ENCODE measurements around the gene ACOT7. TPM values are rescaled to one million over a fixed set of nuclear protein-coding genes. Genes with fewer than 3 reads are reported as not detected.

The ACOT7 gene
- total RNA-seq, 1 experiment from 2014 or later: 70.2 TPM

DNA sequence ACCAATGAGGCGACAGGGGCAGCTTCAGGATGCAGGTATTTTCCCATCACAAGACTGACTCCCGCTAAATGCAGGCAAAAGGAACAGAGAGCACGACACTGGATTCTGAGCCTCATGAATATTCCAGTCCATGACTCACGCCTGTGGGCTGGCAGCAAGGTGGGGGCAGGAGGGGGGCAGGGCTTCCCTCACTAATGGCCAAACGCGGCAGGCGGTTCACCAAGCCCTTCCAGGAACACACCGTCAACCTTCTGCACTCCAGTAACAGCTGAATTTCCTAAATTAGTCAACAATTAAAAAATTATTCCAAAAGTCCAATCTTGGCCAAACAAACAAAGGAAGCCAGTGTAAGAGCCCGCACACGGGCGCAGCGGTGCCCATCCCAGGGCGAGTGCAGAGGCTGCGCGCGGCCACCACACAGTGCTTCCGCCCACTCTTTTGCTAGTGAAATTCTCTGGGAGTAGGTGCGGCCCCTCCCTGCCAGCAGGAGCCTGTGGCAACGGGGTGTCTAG is 120.1 kb downstream of the ACOT7 start:
- Histone ChIP-seq H3K4me3 (no peak overlapping the region), H3K79me2 (ENCODE audit: low read depth) (no peaks in the 10 kb centered on the region), H3K36me3 (ENCODE audit: low read depth) (no peaks in the 10 kb centered on the region), H3K27me3 (ENCODE audit: insufficient read depth, low read depth) (no peaks in the 10 kb centered on the region), H3K4me1 (replicated peaks; ENCODE audit: insufficient read depth) (no peaks in the 10 kb centered on the region), H2AFZ (no peak overlapping the region), H3K27ac (no peak overlapping the region), H3K4me2 (no peak overlapping the region), H3K9me2 (ENCODE audit: insufficient read depth) (no peaks in the 10 kb centered on the region), H3F3A (ENCODE audit: insufficient read depth, low read depth) (no peaks in the 10 kb centered on the region), H3K9me3 (ENCODE audit: insufficient read depth, low read depth) (no peaks in the 10 kb centered on the region), H4K20me1 (ENCODE audit: insufficient read depth) (no peaks in the 10 kb centered on the region)
- BruUV-seq (replicated peaks): no TSS peak
- POLR2A ChIA-PET (ENCODE audit: unreplicated experiment): no interaction called here
- intact Hi-C loops (cut with micrococcal nuclease; ENCODE audit: unreplicated experiment): no loop called here
- no peak for DNase-seq
- TF ChIP-seq, protein P1, sequence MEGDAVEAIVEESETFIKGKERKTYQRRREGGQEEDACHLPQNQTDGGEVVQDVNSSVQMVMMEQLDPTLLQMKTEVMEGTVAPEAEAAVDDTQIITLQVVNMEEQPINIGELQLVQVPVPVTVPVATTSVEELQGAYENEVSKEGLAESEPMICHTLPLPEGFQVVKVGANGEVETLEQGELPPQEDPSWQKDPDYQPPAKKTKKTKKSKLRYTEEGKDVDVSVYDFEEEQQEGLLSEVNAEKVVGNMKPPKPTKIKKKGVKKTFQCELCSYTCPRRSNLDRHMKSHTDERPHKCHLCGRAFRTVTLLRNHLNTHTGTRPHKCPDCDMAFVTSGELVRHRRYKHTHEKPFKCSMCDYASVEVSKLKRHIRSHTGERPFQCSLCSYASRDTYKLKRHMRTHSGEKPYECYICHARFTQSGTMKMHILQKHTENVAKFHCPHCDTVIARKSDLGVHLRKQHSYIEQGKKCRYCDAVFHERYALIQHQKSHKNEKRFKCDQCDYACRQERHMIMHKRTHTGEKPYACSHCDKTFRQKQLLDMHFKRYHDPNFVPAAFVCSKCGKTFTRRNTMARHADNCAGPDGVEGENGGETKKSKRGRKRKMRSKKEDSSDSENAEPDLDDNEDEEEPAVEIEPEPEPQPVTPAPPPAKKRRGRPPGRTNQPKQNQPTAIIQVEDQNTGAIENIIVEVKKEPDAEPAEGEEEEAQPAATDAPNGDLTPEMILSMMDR (conservative IDR thresholded peaks at IDR 0.05): no peak
- TF ChIP-seq EZH2 (IDR thresholded peaks at IDR 0.05; ENCODE audit: low read depth): no peak
- CTCF ChIA-PET: no interaction called here

DNA sequence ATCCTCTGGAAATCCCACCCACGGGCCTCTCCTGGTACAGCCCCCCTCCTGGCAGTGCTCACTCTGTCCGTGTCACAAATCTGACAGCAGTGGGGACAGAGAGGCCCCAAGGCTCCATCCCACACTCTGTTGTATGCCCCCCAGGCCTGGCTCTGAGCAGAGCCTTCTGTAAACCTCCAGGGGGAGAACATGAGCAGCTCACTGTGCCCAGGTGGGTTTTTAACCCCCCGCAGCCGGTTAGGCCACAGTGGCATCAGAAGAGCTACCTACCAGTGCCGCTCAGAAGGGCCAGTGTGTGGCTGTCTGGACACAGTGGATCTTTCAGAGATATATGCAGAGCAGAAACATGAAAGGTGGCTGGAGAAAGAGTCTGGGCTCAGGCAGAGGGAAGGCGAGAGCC is 120.7 kb downstream of the ACOT7 start:
- ChIA-PET CTCF (no interaction called here), POLR2A (ENCODE audit: unreplicated experiment) (no interaction called here)
- DNase-seq: no peak
- no peaks in the 10 kb centered on the region for H3F3A ChIP-seq (ENCODE audit: insufficient read depth, low read depth)
- no peak overlapping the region for H3K27ac ChIP-seq
- H3K27me3 ChIP-seq (ENCODE audit: insufficient read depth, low read depth): no peaks in the 10 kb centered on the region
- no peak overlapping the region for H2AFZ ChIP-seq
- H3K9me2 ChIP-seq (ENCODE audit: insufficient read depth): no peaks in the 10 kb centered on the region
- intact Hi-C loops (cut with micrococcal nuclease; ENCODE audit: unreplicated experiment): no loop called here
- no peak overlapping the region for H3K4me3 ChIP-seq
- no peaks in the 10 kb centered on the region for H4K20me1 ChIP-seq (ENCODE audit: insufficient read depth)
- no peaks in the 10 kb centered on the region for H3K79me2 ChIP-seq (ENCODE audit: low read depth)
- H3K4me1 ChIP-seq (replicated peaks; ENCODE audit: insufficient read depth): no peaks in the 10 kb centered on the region
- no TSS peak for BruUV-seq (replicated peaks)
- H3K36me3 ChIP-seq (ENCODE audit: low read depth): no peaks in the 10 kb centered on the region
- no peak overlapping the region for H3K4me2 ChIP-seq
- TF ChIP-seq, protein P1 (conservative IDR thresholded peaks at IDR 0.05): no peak
- no peak for TF ChIP-seq EZH2 (IDR thresholded peaks at IDR 0.05; ENCODE audit: low read depth)
- no peaks in the 10 kb centered on the region for H3K9me3 ChIP-seq (ENCODE audit: insufficient read depth, low read depth)

DNA sequence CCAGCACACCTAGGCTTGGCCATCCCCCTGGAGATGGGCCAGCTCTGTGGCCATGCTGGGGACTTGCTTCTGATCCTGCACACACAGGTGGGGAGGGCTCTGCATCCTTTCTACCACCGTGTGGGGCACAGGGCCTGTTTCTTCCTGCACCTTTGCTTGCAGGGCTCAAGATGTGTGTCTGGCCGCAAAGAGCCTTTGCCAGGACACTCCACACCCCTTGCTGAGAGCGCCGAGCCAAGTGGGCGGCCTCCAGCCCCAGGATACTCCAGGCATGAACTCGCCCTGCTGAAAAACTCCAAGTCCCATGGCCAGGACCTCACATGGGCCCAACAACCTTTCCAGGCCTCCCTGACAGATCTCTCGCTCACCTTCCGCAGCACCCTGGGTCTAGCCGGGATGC is 121.1 kb downstream of the ACOT7 start:
- Histone ChIP-seq H3K9me2 (ENCODE audit: insufficient read depth) (no peaks in the 10 kb centered on the region), H3K9me3 (ENCODE audit: insufficient read depth, low read depth) (no peaks in the 10 kb centered on the region), H3F3A (ENCODE audit: insufficient read depth, low read depth) (no peaks in the 10 kb centered on the region), H4K20me1 (ENCODE audit: insufficient read depth) (no peaks in the 10 kb centered on the region), H3K4me1 (replicated peaks; ENCODE audit: insufficient read depth) (no peaks in the 10 kb centered on the region), H3K79me2 (ENCODE audit: low read depth) (no peaks in the 10 kb centered on the region), H3K36me3 (ENCODE audit: low read depth) (no peaks in the 10 kb centered on the region), H3K4me3 (no peak overlapping the region), H3K4me2 (no peak overlapping the region), H3K27ac (no peak overlapping the region), H2AFZ (no peak overlapping the region), H3K27me3 (ENCODE audit: insufficient read depth, low read depth) (no peaks in the 10 kb centered on the region)
- ChIA-PET POLR2A (ENCODE audit: unreplicated experiment) (no interaction called here), CTCF (no interaction called here)
- intact Hi-C loops (cut with micrococcal nuclease; ENCODE audit: unreplicated experiment): no loop called here
- DNase-seq: no peak
- no TSS peak for BruUV-seq (replicated peaks)
- TF ChIP-seq, protein P1 (conservative IDR thresholded peaks at IDR 0.05): no peak
- TF ChIP-seq EZH2 (IDR thresholded peaks at IDR 0.05; ENCODE audit: low read depth): no peak
